Activated naive CD4-positive, alpha-beta T cell treated with anti-CD3 and anti-CD28 coated beads, Interleukin-2, amount 50 U/mL, for 24 hours (primary cell): ENCODE results near the gene SLC52A1.

ENCODE experiments used
- H3K27ac Mint-ChIP-seq: one replicate; pipeline ENCODE4 v1.8.0; 2021; ENCODE audit warnings: mild to moderate bottlenecking, mixed read lengths
- H3K27me3 Mint-ChIP-seq: one replicate; pipeline ENCODE4 v1.8.0; 2021; ENCODE audit warnings: mixed read lengths
- H3K36me3 Mint-ChIP-seq: one replicate; pipeline ENCODE4 v1.8.0; 2021; ENCODE audit warnings: mixed read lengths
- H3K4me1 Mint-ChIP-seq: one replicate; pipeline ENCODE4 v1.8.0; 2021; ENCODE audit warnings: mixed read lengths
- H3K4me3 Mint-ChIP-seq: one replicate; pipeline ENCODE4 v1.8.0; 2021; ENCODE audit warnings: mild to moderate bottlenecking, mixed read lengths
- H3K9me3 Mint-ChIP-seq: one replicate; pipeline ENCODE4 v1.8.0; 2021; ENCODE audit warnings: mixed read lengths

The SLC52A1 gene

DNA sequence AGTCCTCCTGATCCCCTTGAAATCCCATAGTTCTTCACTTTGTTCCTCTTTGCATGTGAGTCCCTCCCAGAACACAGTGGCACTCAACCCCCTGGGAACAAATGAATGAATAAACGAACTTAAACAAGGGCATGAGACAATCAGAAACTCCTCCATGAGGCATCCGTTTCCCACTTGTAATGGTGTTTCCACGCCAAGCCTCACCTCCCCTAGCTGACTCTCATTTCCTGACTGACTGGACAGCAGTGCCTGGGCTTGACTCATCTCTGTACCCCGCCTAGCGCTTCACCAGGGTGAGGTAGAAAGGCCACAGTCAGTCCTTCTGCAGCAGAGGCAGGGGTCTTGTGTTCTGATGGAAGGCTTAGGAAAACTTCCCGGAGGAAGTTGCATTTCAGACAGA, 23.3 kb downstream of the SLC52A1 start:
- no peaks in the 10 kb centered on the region for H3K27me3 Mint-ChIP-seq
- no peaks in the 10 kb centered on the region for H3K9me3 Mint-ChIP-seq
- peaks cover 2% of the 10 kb centered on the region for H3K4me1 Mint-ChIP-seq
- peaks cover 9% of the 10 kb centered on the region for H3K36me3 Mint-ChIP-seq
- H3K4me3 Mint-ChIP-seq = no peak overlapping the region
- no peak overlapping the region for H3K27ac Mint-ChIP-seq

DNA sequence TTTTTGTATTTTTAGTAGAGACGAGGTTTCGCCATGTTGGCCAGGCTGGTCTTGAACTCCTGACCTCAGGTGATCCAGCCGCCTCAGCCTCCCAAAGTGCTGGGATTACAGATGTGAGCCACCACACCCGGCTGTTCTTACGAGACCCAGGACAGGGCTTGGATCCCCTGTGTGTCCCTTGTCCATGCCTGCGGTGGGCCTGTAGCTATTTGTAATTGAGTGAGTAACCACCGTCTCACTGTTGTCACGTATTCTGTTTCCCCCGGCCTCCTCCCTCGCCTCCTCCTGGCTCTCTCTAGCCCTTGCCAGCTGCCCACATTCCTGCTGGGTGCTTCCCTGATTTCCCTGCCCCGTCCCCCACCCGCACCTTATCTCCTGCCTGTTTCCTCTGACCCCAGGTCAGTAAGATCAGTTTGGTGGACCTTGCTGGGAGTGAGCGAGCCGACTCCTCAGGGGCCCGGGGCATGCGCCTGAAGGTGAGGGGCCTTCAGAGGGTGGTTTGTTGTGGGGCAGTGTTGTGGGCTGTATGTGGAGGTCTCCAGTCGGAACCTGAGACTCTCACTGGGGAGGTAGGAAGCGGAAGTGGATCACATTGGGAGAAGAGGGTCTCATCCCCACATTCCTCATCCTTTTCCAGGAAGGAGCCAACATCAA, 31.9 kb downstream of the SLC52A1 start:
- H3K9me3 Mint-ChIP-seq = no peaks in the 10 kb centered on the region
- no peak overlapping the region for H3K4me3 Mint-ChIP-seq
- H3K4me1 Mint-ChIP-seq = peaks cover 10% of the 10 kb centered on the region
- H3K27me3 Mint-ChIP-seq = no peaks in the 10 kb centered on the region
- peaks cover 20% of the 10 kb centered on the region for H3K36me3 Mint-ChIP-seq
- no peak overlapping the region for H3K27ac Mint-ChIP-seq

DNA sequence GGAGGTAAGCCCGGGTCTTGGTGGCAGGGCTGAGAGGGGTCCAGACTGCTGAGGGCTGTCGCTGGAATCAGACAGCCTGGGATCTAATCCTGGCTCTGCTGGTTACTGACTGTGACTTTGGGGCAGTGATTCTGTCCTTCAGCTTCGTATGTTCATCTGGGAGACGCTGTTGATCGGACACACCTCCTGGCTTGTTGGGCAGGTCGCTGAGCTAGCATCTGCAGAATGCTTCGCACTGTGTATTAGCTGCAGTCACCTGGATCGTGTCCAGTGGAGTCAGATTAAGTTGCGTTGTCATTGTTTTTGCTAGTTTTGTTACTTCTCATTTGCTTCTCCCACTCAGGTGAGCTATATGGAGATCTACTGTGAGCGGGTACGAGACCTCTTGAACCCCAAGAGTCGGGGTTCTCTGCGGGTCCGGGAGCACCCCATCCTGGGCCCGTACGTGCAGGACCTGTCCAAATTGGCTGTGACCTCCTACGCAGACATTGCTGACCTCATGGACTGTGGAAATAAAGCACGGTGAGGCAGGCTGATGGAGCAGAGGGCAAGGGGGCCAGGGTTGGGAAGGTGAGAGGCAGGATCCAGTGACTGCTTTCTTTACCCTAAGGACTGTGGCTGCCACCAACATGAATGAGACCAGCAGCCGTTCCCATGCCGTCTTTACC, 33.0 kb downstream of the SLC52A1 start:
- Mint-ChIP-seq H3K4me1 (peaks cover 10% of the 10 kb centered on the region), H3K9me3 (no peaks in the 10 kb centered on the region), H3K36me3 (peaks cover 15% of the 10 kb centered on the region), H3K27ac (no peak overlapping the region), H3K4me3 (no peak overlapping the region), H3K27me3 (no peaks in the 10 kb centered on the region)

DNA sequence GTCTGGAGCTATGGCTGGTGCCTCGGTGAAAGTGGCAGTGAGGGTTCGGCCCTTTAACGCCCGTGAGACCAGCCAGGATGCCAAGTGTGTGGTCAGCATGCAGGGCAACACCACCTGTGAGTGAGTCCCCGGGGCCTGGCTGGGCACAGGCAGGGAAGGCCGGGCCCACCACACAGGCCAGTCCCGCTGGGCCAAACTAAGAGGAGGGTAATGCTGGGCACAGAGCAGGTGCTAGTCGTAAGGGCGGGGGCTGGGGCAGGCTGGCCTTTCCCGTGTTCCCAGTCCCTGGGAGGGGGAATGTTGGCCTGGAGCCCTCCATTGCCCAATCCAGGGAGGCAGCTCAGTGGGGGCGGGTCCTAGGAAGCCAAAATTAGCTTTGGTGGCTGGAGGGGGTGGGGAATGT, 35.0 kb downstream of the SLC52A1 start:
- Mint-ChIP-seq H3K4me3 (no peak overlapping the region), H3K9me3 (no peaks in the 10 kb centered on the region), H3K27ac (no peak overlapping the region), H3K4me1 (peaks cover 17% of the 10 kb centered on the region), H3K27me3 (no peaks in the 10 kb centered on the region), H3K36me3 (peaks cover 10% of the 10 kb centered on the region)

DNA sequence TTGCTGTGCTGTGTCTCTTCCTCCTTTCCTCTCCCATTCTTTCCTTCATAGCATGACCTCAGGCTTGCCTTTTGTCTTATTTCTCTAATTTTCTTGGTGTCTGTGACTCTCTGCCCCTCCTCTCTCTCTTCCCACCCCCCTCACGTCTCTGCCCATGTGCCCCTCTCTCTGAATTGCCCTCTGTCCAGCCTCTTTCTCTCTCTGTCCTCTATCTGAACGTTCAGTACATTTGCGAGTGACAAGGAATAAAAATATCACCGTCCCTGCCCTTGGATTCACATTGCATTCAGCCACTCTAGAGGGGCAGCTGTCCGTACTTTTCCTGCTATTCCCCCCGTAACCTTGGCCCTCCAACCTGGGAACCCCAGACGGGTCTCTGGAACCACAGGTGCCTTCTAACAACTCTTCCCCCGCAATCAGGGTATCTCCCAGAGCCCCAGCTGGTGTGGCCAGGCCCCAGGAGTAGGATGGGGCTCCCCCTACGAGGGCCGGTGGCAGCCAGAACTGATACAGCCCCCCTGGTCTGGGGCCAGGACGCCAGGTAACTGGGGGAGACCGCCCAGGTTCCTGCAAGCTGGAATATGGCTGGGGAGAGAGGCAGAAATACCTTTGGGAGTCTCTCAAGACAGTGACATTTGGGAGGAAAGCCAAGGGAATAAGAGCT, 35.7 kb downstream of the SLC52A1 start:
- H3K27me3 Mint-ChIP-seq = no peaks in the 10 kb centered on the region
- H3K4me3 Mint-ChIP-seq = peak overlapping the region; percentile 68
- H3K9me3 Mint-ChIP-seq = no peaks in the 10 kb centered on the region
- peaks cover 20% of the 10 kb centered on the region for H3K4me1 Mint-ChIP-seq
- H3K27ac Mint-ChIP-seq = peak overlapping the region; percentile 42
- peaks cover 4% of the 10 kb centered on the region for H3K36me3 Mint-ChIP-seq

DNA sequence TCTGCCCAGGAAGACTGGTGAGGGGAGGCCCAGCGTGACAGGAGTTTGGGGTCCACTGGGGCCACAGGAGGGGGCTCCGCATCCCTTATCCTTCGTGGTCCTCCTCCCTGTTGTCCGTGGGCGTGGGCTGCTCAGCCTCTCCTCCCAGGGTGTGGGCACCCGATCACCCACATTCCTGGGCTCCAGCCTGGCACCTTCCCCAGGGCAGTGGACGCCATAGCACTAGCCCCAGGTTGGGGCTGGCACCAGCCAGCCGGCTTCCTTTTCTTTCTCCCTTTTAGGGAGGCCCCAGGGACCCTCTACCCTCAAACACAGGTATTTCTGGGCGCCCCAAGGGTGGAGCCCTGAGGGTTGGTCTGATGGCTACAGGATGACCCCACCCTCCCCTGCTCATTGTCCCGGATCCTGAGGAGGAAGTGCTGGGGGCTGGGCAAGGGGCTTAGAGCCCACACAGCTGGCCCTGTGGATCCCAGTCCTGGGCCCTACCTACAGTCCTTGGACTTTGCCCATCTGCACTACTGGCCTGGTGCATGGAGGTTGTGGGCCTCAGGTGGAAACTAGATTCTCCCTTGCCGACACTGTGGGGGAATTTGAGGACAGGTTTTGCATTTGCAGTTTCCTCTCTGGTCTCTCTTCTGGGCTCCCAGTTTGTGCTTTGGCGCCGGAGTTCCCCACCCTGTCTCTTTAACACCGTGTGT, 36.3 kb downstream of the SLC52A1 start:
- Mint-ChIP-seq H3K4me3 (peak overlapping the region; percentile 68), H3K4me1 (peaks cover 20% of the 10 kb centered on the region), H3K9me3 (no peaks in the 10 kb centered on the region), H3K27ac (peak overlapping the region; percentile 42), H3K36me3 (peaks cover 2% of the 10 kb centered on the region), H3K27me3 (no peaks in the 10 kb centered on the region)

DNA sequence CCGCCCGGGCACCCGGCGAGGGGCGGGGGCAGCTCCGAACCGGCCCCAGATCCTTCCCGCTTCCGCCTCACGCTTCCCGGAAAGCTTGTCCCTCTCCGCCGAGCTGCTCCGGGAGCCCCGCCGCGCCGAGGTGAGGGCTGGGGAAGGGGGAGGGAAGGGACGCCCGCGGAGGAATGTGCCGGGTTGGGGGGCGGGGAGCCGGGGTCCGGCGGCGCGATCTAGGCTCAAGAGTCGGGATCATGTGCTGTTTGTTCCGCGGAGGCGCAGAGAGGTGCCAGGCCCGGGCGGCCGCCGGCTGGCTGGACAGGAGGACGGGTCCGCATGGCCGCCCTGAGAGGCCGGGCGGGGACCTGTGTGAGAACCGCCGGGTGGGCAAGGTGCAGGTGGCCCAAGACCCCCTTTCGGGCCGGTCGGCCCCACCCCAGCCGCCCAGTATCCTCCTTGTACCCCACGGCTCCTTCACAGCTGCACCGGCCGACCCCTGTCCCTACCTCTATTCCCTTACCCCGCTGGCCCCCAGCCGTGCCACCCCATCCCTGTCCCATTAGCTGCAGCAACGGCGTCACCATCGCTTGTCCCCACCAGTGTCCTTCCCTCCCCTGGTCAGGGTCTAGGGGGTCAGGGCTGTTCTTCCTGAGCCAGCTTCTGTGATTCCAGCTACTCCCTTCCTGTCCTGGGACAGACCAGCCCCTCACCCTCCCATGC, 37.0 kb downstream of the SLC52A1 start:
- no peak overlapping the region for H3K27ac Mint-ChIP-seq
- H3K9me3 Mint-ChIP-seq = no peaks in the 10 kb centered on the region
- no peaks in the 10 kb centered on the region for H3K36me3 Mint-ChIP-seq
- peaks cover 20% of the 10 kb centered on the region for H3K4me1 Mint-ChIP-seq
- peak overlapping the region; percentile 68 for H3K4me3 Mint-ChIP-seq
- H3K27me3 Mint-ChIP-seq = no peaks in the 10 kb centered on the region

DNA sequence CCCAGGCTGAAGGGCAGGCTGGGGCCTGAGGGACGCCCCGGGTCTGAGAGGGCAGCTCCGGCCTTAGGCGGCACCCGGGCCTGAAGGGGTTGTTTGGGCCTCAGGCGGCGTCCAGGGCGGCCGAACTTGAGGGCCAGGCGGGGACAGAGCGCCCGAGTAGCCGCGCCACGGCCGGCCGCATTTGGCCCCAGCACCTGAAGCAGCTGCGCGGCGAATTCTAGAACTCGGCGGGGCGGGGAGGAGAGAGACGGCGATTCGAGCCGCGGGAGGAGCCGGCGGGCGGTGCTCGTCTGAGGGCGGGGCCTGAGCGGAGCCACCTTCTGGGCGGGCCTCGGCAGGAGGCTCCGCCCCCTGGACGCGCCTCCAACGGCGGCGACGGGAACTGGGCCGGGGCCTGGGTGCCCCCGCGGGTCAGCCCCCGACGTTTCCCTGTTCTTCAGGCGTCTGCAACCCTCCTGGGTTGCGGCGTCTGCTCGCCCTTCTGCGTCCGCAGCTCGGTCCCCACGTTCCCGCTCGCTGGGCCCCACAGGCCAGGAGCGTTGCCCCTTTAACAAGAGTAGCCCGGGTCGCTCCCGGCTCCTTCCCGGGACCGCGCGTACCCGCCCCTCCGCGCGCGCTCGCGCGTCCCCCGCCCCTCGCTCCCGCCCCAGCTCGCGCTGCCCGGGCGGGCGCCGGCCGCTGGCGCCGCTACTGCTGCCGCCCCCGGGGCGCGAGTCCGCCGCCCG, 37.8 kb downstream of the SLC52A1 start, which contains the start of the genes INCA1 and KIF1C:
Gene INCA1 (minus strand): TSS at position 221 of the 725 bp plus-strand sequence. CDS start 3,085 bp downstream, outside the sequence.
Gene KIF1C (plus strand): TSS at position 649 of the 725 bp plus-strand sequence. CDS start 2,297 bp downstream, outside the sequence.
- H3K9me3 Mint-ChIP-seq = no peaks in the 10 kb centered on the region
- H3K27ac Mint-ChIP-seq = peak within 1 kb of the TSS; percentile 68
- peak within 1 kb of the TSS; percentile 87 for H3K4me3 Mint-ChIP-seq
- no peaks in the 10 kb centered on the region for H3K36me3 Mint-ChIP-seq
- no peaks in the 10 kb centered on the region for H3K27me3 Mint-ChIP-seq
- peaks cover 20% of the 10 kb centered on the region for H3K4me1 Mint-ChIP-seq

DNA sequence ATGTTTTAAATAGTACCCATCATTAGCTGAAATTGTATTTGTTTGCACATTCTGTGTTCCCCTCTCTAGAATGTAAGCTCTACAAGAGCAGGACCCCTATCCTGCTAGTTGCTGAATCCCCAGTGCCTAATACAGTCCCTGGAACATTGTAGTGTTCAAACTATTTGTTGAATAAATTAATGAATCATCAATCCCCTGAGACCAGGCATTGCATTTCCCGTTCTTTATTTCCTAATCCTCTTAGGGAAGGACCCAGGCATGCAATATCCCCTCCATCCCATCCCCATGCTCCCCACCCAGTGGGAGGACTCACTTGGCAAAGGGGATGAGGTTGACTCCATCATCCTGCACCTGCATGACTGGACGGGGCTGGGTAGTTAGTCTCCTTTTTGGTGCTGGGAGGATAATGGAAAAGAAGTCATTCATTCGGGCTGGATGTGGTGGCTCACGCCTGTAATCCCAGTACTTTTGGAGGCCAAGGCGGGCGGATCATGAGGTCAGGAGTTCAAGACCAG, 41.1 kb downstream of the SLC52A1 start:
- H3K36me3 Mint-ChIP-seq = no peaks in the 10 kb centered on the region
- H3K4me3 Mint-ChIP-seq = no peak overlapping the region
- no peaks in the 10 kb centered on the region for H3K27me3 Mint-ChIP-seq
- no peaks in the 10 kb centered on the region for H3K9me3 Mint-ChIP-seq
- peaks cover 26% of the 10 kb centered on the region for H3K4me1 Mint-ChIP-seq
- H3K27ac Mint-ChIP-seq = no peak overlapping the region

DNA sequence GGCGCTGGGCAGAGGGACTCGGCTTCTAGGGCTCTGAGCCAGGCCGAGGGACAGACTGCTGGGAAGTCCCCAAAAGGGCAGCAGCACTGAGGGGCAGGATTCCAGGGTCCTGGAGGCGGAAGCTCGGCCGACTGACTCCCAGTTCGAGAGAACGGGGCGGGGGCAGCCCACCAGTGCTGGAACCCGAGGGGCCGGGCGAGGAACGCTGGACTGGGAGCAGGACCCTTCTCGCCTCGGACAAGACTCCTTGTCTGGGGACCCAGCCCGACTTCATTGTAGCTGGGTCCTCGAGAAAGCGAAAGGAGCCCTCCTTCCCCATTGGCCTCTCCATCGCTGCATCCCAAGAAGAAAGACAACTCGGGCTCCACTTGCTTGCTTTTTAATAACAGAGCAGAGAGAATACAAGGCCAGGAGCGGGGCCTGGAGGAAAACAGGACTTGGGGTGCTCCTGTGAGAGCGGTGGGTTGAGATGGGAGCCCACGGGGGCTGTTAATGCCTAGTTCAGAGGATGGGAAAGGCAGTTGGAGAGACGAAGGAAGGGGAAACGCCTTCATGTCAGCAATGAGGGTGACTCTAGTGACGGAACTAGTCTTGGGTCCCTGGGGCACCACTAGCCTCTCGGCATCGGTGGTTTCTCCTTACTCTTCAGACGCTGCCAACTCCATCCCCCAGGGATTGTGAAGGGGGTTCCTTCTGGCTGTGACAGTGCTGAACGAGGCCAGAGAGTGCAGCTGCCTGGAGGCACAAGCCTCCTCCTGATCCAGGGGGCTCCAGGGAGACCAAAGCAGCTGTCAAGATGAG, 47.3 kb downstream of the SLC52A1 start:
- no peaks in the 10 kb centered on the region for H3K27me3 Mint-ChIP-seq
- peak overlapping the region; percentile 90 for H3K27ac Mint-ChIP-seq
- H3K9me3 Mint-ChIP-seq = no peaks in the 10 kb centered on the region
- H3K4me1 Mint-ChIP-seq = peaks cover 45% of the 10 kb centered on the region
- H3K36me3 Mint-ChIP-seq = no peaks in the 10 kb centered on the region
- peak overlapping the region; percentile 98 for H3K4me3 Mint-ChIP-seq

DNA sequence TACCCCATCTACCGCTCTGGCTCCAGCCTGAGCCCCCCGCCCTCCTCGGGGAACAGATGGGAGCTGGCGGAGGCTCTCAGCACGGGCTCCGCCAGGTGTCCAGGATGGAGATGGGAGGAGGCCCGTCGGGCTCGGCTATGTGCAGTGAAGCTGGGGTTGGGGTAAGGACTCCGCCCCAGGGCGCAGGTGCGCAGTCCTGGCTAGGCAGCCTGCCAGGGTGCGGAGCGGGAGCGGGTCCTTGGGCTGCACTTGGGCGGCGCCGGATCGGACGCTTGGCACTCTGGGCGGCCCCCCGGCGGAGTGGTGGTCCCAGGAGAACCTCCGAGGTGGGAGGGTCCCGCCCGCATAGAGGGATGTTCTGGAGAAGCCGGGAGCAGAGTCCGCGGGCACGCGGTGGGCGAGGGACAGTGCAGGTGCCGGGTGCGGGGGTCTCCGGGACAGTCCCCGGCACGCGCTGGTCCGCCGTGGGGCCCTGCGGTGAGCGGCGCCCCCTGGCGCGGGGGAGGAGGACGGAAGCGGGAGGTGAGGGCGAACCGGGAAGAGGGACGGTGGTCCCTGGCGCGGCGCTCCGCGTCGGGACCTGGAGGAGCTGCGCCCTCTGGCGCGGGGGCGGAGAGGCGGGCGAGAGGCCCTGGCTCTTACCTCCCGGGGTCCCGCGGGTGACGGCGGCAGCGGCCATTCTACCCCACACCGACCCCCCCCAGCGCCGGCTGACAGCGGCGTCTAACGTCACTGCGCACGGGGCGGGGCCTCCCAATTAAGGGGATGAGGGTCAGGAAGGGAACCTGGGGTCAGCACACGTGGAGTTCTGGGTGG, 48.1 kb downstream of the SLC52A1 start, which contains the start of gene CAMTA2:
Gene CAMTA2 (minus strand): TSS at position 725 of the 816 bp plus-strand sequence. CDS start 1,453 bp downstream, outside the sequence.
- Mint-ChIP-seq H3K27me3 (no peaks in the 10 kb centered on the region), H3K9me3 (no peaks in the 10 kb centered on the region), H3K36me3 (peaks cover 3% of the 10 kb centered on the region), H3K4me3 (peak within 1 kb of the TSS; percentile 98), H3K27ac (peak within 1 kb of the TSS; percentile 90), H3K4me1 (peaks cover 49% of the 10 kb centered on the region)

DNA sequence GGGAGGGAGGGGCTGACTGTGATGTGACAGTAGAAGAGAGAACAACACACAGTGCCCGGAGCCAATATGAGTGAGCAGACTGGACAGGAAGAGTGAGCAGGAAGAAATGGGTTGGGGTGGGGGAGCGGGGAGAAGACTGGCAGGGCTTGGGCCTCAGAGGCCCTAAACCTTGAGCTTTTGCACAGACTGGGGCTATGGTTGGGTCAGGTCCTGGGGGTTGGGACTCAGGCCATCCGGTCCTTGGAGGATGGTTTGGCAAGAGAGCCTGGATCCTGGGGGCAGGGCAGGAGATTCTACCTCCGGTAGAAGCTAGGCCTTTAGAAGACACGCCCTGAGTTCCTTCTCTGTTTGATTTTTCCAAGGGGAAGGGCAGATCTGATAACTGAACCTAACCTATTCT, 48.8 kb downstream of the SLC52A1 start:
- Mint-ChIP-seq H3K36me3 (peaks cover 3% of the 10 kb centered on the region), H3K9me3 (no peaks in the 10 kb centered on the region), H3K4me1 (peaks cover 44% of the 10 kb centered on the region), H3K27ac (peak overlapping the region; percentile 87), H3K27me3 (no peaks in the 10 kb centered on the region), H3K4me3 (peak overlapping the region; percentile 98)
